ENCODE data around the gene TLCD2. TPM values are rescaled to one million over a fixed set of nuclear protein-coding genes. Genes with fewer than 3 reads are reported as not detected.
"Not testable (repeated sequence)": the region's sequence is repeated elsewhere in the genome, so short reads cannot be mapped to it uniquely, and the experiment has no call there.

Gene TLCD2
- polyA plus RNA-seq, 5 donors: 8.2 to 12.8 (median 9.1) TPM

DNA sequence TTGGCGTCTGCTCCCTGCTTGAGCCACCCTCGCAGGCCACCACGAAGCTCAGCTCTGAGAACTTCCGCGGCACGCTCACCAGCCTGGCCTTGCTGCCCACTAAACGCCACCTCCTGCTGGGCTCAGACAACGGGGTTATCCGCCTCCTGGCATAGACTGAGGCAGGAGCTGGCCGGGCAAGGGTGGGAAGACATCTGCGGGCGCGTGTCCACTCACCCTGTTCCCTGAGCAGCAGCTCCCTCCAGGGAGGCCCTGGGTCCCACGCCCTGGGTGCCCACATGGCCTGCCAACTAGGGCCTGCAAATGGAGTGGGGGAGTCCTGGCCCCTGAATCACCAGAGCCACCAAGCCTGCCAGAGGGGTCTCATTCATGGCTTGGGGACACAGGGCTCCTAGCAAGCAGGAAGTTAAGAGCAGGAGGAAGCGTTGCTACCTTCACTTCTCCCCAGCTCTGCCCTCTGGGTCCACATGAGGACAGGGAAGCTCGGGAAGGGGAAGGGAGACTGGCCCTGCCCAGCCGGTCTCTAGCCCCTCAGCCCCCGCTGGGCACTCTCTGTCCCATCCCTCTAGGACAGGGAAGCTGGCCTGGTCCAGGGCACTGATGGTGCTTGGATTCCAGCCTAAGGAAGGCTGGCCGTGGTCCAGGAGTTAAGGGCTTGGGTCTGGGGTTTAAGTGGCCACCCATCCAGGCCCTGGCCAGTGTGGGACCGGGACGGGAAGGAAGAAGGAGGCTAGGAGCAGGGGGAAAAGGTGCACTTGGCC lies 27.5 kb upstream of the TLCD2 start:
- DNase-seq: no peak

DNA sequence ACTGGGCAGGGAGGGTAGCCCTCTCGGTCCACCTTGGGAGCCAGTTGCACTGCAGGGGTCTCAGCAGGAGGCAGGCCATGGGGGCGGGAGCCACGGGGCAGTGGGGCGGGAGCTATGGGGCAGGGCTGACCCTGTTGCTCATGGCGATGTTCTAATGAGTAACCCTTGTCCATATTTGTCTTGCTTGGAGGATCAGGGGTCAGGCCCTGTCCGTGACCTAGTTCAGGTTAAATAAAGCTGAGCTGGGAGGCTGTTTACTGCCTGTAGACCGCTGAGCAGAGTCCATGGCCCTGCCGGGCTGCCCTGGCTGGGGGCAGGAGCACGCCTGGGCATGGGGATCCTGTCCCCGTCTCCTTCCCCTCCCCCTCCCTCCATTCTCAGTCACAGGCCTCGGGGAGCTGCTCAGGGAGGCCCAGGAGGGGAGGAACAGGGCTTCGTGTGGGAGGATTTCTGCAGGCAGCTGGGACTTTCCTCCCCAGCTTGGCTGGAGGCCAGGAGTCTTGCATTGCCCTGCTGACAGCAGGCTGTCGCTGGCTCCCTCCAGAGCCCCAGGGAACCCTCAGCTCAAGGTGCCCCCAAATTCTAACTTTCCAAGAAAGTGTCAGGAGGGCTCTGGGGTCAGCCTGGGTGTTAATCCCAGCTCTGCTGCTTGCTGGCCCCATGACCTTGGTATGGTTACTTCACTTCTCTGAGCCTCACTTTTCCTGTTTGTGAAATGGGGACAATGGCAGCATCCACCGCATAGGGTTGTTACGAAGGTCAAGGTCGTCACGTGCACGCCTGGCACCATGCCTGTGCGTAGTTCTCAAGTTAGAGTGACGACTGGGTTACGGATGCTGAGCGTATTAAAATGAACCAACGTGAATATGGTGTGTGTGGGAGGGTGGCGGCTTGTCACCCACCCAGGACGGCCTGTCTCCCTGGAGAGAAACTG lies 26.4 kb upstream of the TLCD2 start:
- DNase-seq: no peak

DNA sequence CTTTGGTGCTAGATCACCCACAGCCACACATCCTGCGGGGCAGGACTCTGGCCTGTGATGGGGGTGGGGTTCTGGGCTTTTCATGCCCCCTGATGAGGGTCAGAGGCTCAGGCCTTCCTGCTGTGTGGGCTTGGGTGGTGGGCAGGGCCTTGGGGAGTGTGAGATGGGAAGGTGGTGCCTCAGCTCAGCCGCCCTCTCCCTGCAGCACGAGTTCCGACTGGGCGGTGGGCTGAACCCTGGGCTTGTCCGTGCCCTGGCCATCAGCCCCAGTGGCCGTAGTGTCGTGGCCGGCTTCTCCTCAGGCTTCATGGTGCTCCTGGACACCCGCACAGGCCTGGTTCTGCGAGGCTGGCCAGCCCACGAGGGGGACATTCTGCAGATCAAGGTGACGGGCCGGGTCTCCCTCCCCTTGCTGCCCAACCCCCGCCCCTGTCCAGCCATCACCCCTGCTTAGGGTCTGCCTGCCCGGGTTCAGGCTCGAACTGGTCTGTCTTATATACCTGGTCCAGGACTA lies 25.7 kb upstream of the TLCD2 start:
- no peak for DNase-seq

DNA sequence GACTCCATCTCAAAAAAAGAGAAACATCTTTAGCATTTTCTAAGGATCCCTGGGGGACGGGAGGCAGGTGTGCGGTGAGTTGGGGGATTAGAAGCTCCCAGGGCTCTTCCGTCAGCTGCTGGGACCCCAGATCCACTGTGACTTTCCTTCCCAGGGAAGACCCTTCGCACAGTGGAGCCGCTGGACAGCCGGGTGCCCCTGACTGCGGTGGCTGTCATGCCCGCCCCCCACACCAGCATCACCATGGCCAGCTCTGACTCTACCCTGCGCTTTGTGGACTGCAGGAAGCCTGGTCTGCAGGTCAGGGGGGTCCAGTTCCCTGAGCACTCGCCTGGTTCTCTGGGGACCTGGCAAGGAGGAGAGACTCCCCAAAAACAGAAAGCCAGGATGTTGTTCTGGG lies 25.2 kb upstream of the TLCD2 start:
- no peak for DNase-seq

DNA sequence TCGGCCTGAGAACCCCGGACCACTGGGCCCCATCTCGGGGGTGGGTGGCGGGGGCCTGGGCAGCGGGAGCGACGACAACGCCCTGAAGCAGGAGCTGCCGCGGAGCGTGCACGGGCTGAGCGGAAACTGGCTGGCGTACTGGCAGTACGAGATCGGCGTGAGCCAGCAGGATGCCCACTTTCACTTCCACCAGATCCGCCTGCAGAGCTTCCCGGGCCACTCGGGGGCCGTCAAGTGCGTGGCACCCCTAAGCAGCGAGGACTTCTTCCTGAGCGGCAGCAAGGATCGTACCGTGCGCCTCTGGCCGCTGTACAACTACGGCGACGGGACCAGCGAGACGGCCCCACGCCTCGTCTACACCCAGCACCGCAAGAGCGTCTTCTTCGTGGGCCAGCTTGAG lies 23.6 kb upstream of the TLCD2 start:
- DNase-seq: no peak

GRCh38 chr17:1732833-1733321 lies 22.7 kb upstream of the TLCD2 start:
- DNase-seq: no peak

DNA sequence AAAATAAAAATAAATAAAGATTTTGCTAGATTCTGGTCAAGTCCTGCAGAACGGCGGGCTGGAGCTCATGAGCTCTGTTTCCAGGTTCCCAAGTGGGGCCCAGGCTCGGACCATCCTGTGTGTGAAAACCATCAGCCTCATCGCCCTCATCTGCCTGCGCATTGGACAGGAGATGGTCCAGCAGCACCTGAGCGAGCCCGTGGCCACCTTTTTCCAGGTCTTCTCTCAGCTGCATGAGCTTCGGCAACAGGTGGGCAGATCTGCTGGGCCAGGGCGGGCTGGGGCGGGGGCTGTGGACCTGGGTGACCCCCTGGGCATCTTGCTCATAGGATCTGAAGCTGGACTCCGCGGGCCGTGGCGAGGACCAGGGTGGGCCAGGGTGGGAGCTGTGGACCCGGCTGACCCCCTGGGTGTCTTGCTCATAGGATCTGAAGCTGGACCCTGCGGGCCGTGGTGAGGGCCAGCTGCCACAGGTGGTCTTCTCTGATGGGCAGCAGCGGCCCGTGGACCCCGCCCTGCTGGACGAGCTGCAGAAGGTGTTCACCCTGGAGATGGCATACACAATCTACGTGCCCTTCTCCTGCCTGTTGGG lies 22.2 kb upstream of the TLCD2 start:
- no peak for DNase-seq

DNA sequence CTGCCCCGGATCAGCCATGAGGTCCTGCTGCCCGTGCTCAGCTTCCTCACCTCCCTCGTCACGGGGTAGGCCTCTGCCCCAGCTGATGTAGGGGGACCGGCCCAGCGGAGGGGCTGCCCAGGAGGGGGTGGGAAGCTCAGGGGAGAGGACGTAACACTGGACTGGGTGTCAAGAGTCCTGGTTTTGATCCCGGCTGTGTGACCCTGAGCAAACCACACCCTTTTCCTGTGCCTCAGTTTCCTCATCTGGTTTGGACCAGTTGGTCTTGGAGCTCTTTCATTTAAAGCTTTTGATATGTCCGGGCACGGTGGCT lies 21.0 kb upstream of the TLCD2 start:
- no peak for DNase-seq

GRCh38 chr17:1730326-1731193 lies 20.4 kb upstream of the TLCD2 start:
- DNase-seq: peak; percentile 64 to 65

DNA sequence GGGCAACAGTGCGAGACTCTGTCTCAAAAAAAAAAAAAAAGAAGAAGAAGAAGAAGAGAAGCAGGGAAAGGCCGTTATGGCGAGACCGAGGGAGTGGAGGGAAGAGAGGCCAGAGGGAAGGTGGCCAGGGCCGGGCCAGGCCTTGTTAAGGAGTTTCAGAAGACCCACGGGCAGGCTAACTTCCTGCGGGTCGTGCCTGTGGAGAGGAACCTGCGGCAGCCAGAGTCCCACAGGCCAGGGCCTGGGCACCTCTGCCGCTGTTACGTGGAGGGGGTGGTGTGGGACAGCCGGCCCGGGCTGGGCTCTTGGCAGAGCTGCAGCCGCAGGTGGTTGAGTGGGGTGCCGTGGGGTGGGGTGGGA lies 19.8 kb upstream of the TLCD2 start:
- no peak for DNase-seq

DNA sequence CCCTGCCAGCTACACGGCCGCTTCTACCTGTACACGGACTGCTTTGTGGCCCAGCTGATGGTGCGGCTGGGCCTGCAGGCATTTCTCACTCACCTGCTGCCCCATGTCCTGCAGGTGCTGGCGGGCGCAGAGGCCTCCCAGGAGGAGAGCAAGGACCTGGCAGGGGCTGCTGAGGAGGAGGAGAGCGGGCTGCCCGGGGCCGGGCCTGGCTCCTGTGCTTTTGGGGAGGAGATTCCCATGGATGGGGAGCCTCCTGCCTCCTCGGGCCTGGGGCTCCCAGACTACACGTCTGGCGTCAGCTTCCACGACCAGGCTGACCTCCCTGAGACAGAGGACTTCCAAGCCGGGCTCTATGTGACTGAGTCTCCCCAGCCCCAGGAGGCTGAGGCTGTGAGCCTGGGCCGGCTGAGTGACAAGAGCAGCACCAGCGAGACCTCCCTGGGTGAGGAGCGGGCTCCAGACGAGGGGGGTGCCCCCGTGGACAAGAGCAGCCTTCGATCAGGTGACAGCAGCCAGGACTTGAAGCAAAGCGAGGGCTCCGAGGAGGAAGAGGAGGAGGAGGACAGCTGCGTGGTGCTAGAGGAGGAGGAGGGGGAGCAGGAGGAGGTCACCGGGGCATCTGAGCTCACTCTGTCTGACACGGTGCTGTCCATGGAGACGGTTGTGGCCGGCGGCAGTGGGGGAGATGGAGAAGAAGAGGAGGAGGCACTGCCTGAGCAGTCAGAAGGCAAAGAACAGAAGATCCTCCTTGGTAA lies 17.9 kb upstream of the TLCD2 start:
- no peak for DNase-seq

- DNase-seq: no peak
Measured at GRCh38 chr17:1727258-1727789, 17.1 kb upstream of the TLCD2 start.

- DNase-seq: no peak
Measured at GRCh38 chr17:1726626-1727257, 16.6 kb upstream of the TLCD2 start.

GRCh38 chr17:1725642-1726511 lies 15.7 kb upstream of the TLCD2 start:
- DNase-seq: no peak

DNA sequence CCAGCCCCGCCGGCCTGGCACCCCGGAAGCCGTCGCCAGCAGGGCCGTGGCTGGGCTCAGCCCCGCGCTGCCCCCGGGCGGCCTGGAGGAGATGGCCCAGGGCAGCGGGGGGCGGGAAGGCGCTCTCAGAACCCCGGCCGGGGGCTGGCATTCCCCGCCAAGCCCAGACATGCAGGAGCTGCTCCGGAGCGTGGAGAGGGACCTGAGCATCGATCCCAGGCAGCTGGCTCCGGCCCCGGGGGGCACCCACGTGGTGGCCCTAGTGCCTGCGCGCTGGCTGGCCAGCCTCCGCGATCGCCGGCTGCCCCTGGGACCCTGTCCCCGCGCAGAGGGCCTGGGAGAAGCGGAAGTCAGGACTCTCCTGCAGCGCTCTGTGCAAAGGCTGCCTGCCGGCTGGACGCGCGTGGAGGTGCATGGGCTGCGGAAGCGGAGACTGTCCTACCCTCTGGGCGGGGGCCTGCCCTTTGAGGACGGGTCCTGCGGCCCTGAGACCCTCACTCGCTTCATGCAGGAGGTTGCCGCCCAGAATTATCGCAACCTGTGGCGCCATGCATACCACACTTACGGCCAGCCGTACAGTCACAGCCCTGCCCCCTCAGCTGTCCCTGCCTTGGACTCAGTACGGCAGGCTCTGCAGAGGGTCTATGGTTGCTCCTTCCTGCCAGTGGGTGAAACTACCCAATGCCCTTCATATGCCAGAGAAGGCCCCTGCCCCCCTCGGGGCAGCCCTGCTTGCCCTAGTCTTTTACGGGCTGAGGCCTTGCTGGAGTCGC lies 14.9 kb upstream of the TLCD2 start:
- DNase-seq: no peak

GRCh38 chr17:1724351-1724868 lies 14.2 kb upstream of the TLCD2 start, which contains the start of gene WDR81:
WDR81 (plus strand) TSS chr17:1724704; CDS start chr17:1724960, 256 bp downstream.
- DNase-seq: peak; percentile 80 to 82

GRCh38 chr17:1722022-1722421 lies 11.8 kb upstream of the TLCD2 start:
- DNase-seq: not testable (repeated sequence)

All from right lung (tissue), 5 donors.